COLO829 (cell line): ENCODE data around the gene EIF2S2.

ENCODE experiments used
- DNase-seq: peaks from one replicate; pipeline ENCODE4 v3.0.0; 2012; ENCODE audit warnings: low spot score

Gene EIF2S2

DNA sequence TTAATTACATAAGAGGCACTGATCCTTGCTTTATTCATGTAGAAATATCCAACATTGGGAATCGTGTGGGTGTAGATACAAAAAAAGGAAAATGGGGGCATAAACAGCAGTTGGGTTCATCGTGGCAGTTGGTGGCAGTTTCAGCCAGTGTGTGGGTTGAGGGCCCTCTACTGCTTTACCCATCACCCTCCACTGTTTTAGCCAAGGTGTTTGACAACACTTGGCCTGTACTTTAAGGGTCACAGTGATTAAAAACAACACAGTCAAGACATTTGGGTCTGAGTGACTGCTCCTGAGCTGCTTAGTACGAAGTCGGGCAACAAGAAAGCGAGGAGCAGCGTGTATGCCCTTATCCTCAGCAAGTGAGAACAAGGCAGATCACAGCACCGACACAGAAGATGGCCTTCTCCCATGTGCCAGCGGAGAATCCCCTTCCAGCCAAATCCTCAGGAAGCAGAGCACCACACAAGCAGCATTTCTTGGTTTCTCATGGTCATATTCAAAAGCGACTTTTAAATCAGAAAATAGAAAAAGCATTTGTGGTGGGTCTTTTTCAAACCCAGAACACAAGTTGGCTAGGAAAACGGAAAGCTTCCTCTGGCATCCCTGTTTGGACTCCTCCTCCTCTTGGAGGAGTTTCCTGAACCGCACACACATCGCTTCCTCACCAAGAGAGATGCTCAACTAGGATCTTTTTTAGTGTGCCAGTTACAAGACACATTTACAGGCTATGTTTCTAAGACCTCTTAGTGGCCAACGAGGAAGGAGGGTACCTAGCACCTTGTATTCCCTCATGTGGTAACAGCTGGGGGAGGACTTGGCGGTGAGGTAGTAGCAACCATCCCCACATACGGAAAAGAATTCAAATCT, 23.5 kb downstream of the EIF2S2 start:
- no peak for DNase-seq

DNA sequence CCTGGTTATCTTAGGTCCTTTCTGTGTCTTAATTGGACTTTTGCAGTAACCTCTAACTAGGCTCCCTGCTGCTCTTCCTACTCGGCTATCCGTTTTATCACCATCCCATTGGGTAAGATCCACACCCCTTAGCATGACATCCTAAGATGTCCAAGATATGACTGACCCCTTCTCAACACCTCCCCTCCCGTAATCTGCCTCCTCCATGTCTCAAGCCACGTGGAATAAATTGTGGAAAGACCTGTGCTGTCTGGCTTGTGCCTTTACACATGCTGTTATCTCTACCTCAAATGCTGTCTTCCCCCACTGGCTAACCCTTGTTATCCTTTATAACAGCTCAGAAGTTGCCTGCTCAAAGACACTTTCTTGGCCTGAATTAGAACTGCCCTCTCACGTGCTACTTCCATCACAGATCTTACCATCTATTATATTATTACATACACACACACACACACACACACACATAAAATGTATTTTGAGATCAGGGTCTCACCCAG, 26.5 kb downstream of the EIF2S2 start:
- no peak for DNase-seq

DNA sequence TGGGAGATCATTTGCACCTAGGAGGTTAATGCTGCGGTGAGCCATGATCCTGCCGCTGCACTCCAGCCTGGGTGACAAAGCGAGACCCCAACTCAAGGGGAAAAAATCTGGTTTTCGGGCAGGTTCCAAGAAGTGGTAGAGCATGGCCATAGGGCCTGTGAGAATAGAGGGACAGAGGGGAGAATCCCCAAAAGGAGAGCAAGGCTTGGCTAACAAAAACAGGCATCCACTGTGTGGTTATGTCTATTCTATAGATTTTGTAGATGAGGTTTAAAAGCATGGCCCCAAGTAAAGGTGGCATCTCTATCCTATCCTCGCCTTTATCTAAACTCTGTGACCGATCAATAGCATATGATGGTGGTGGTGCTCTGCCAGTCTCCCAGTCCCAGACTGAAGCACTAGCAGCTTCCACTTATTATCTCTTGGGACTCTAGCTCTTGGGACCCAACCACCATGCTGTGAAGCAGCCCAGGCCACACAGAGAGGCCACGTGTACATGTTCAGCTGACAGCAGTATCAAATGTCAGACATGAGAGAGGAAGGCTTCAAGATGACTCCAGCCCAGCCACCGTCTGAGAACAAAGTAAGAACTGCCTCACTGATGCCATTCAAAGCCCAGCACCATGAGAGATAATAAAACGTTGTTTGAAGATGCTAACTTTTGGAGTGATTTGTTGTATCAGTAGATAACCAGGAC, 27.7 kb downstream of the EIF2S2 start:
- DNase-seq = no peak

DNA sequence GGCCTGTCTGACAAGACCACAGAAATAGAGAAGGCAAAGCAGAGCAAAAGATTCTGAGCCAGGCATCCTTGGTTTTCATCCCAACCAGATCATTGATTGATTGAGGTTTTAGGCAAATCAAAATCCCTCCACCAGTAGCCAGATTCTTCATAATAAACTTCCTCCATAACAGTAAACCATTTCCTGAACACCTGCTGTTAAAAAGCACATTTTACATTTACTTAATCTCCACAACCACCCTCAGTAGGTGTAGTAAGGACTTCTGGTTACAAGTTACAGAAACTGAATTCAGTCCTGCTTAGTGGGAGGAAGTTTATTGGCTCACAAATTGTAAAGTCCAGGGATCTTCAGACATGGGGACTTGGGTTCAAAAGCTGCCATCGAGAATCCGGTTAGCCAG, 28.3 kb downstream of the EIF2S2 start:
- no peak for DNase-seq

DNA sequence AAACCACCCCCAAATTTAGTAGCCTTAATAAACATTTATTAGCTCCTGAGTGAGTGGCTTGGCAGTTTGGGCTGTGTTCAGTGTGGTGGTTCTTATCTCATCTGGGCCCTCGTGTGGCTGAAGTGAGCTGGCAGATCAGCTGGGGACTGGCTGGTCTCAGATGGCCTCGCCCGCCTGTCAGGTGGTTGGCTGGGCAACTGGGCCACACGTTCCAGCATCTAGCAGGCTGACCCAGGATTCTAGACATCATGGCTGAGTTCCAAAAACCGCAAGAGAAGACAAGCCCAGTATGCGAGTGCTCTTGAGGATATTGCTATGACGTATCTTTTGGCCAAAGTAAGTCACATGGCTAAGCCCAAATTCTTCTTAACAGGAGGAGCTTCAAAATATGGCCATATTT, 28.9 kb downstream of the EIF2S2 start:
- DNase-seq = peak; percentile 51

DNA sequence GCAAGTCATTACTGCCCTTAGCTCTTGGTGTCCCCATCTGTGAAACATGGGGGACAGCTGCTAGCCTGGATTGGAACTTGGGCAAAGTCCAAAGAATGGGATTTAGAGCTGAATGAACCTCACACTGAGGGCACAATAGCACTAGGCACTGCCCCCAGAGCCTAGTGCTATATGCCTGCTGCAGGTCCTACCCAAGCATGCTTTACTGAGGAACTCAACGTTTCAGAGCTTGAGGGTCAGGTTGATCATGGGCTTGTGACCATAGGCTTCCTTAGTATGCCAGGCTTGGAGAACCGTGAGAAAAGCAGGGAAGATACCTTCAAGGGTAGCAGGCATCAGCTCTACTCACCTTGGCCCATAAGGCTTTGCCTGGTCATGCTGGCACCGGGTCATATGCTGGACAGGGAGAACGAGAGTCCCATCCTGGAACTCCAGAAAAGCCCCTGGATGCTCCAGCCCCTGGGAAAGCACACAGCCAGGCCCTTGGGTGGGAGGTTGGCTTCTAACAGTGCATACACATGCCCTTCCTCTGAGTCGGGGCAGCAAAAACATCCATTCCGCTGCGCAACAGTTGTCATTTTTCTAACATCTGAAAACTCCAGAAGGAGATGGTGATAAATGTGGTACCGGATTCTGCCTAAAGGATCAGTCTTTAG, 29.7 kb downstream of the EIF2S2 start:
- no peak for DNase-seq

DNA sequence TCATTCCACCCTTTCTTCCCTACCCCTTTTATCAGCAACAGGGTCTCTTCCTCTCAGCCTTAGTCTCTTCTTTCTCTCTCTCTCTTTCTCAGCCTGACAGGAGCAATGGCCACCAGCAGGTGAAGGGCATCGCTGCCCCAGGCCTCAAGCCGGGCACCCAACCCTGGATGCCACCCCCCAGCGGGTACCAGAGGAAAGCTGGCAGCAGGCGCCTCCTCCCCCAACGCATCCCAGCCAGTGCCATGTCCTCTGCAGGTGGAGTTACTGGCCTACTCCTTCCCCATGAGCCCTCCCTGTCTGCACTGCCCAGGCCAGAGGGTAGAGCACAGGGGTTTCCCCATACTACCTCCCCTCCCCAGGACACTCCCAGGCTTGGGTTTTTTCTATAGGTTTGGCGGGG, 32.2 kb downstream of the EIF2S2 start:
- no peak for DNase-seq

DNA sequence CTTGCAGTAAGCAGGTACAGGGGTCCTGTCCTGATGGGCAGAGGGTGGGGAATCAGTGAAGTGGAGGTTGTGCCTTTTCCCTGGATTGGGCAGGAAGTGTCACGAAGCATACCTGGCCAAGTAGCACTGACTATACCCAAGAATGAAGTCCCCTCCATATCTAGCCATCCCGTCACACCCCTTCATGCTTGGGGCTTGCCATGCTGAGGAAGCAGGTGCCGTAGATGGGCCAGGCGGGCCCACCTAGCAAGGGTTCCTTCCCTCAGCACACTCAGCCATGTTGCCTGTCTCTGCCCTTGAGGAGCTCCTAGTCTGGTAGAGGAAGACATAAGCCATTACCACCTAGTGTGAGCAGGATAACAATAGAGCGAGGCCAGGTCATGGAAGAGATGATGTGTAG, 33.5 kb downstream of the EIF2S2 start:
- DNase-seq = no peak

DNA sequence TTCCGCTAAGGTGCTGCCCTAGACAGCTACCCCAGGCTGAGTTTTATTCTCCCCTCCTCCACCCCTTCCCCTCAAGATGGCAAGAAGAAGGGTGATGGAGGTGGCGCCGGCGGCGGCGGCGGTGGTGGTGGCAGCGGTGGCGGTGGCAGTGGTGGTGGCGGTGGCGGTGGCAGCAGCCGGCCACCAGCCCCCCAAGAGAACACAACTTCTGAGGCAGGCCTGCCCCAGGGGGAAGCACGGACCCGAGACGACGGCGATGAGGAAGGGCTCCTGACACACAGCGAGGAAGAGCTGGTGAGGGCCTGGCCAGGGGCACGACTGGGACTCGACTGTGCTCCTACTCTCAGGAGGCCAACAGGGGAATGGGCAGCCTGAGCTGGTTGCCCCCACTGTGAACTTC, 35.1 kb downstream of the EIF2S2 start:
- DNase-seq = no peak

DNA sequence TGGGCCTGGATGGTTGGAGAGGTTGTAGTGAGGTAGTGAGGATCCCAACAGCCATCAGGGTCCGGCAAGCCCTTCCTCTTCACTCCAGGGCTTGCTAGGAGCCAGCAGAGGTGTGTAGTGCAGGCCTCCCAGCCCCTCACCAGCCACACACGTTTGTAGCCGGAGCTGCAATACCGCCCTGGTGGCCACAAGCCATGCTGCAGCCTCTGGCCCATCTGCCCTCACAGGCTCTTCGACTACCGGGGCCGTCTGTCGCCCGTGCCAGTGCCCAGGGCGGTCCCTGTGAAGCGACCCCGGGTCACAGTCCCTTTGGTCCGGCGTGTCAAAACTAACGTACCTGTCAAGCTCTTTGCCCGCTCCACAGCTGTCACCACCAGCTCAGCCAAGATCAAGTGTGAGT, 36.4 kb downstream of the EIF2S2 start:
- no peak for DNase-seq

DNA sequence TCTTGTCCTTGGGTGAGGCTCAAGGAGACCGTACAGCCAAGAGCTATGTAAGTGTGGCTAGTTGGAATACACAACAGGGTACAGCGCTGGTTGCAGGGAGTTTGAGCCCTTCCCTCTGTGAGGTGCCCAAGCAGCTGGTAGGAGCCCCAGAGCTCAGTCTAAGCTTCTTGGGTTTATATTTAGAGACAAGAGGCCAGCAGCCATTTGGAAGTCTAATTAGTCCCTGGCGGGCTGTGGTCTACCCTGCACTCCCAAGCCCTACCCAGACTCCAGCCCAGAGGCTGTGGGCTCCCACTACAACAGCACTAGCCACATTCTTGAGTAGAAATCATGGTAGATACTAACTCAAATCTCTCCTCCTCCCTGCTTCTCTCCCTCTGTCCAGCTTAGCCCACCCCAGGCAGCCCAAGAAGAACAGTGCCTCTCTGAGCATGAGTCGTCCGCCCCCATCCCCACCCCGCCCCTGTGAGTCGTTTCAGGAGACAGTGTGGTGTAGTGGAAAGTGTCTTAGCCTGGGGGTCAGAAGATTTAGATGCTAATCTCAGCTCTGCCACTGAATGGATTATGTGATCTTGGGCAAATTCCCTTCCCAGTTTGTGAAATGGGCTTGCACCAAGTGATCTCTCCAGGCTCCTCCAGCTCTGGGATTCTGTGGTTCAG, 37.8 kb downstream of the EIF2S2 start:
- DNase-seq = peak; percentile 58

DNA sequence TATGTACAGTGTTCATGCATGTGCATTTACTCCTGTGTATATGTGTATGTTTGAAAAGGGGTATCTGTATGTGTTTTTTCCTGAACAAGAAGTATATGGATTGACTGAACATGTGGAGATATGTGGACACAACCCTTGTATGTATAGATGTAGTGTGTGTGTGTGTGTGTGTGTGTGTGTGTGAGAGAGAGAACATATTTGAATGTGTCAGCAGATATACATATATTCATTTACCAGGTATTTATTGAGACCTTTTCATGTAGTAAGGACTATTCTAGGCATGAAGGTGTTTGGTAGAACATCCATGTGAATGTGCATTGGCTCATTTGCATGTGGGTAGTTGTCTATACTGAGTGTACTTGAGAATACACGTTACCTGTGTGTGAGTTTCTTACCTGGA, 39.3 kb downstream of the EIF2S2 start:
- no peak for DNase-seq

DNA sequence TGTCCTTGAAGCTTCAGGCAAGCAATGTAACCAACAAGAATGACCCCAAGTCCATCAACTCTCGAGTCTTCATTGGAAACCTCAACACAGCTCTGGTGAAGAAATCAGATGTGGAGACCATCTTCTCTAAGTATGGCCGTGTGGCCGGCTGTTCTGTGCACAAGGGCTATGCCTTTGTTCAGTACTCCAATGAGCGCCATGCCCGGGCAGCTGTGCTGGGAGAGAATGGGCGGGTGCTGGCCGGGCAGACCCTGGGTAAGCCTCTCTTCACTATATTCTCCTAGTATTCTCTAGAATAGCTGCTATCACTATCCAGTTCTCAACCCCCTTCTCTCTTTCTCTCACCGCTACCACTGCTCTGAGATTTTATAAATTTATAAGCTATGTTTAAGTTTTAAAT, 40.0 kb downstream of the EIF2S2 start:
- DNase-seq = no peak

DNA sequence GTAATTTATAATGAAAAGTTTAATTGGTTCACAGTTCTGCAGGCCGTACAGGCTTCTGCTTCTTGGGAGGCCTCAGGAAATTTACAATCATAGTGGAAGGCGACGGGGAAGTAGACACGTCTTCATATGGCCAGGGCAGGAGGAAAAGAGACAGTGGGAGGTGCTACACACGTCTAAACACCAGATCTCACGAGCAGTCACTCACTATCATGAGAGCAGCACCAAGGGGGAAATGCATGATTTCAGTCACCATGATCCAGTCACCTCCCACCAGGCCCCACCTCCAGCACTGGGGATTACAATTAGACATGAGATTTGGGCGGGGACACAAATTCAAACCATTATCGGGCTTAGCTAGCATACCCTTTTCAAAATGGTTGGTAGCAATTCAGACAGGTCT, 41.2 kb downstream of the EIF2S2 start:
- no peak for DNase-seq

DNA sequence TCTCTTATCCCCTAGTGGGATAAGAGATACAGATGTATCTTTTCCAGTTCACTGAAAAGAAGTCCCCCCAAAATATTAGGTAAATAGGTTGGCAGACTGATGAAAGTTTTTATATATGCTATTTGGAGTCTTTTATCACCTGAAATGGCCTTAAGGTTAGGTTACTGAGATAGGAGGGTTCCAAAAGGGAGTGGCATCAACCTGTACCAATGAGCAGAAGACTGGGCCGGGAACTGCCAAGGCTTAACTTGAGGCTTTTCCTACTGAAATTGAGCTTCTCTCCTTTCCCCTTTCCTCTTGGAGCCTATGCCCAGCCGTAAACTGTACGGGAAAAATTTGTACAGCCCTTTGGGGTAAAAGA, 42.0 kb downstream of the EIF2S2 start:
- DNase-seq = no peak

DNA sequence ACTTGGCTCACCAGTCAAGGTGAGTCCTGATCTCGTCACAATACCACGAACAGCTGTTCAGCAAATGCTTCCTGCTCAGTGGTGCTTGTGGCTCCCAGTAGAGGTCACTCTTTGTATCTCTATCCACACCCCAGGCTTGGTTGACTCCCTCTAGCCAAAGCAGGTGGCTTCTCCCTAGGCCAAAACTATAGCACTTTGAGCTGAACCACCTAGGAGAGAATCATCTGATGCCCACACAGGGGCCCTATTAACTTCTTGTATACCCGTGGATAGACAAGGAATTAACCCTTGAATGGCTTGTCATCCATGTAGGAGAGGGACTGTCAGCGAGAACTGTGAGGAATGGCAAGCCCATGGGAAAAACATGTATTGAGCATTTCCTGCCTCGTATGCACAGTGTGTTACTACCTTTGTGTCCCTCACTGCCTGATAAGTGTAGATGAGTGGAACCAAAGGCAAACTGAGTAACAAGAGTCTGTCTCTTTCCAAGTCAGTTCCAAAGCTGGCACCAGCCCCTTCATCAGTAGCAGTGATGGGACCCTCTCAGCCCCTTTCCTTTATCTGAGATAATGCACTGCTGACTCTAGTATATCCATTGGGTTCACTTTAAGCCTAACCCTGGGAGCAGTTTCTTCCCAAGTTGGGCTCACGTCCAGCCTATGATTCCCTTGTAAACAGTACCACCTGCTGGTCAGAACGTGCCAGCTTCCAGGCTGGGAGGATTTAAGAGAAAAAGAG, 42.5 kb downstream of the EIF2S2 start:
- DNase-seq = peak; percentile 80

DNA sequence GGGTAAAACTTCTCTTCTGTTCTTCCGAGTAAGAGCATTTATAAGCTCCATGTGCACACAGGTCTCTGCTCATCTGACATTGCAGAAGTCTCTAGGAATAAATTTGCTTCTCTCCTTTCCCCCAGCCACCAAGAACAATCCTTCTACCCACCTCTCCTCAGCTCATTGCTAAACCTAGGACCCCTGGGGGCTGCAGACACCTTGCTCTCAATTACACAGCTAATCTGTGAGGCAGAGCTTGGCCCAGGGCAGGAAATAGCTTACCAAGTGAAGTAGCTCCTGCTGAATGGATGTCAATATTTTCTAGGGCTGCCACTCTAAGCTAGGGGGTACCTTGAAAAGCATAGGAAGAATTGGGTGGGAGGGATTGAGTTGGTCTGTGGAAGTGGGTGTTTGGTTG, 44.0 kb downstream of the EIF2S2 start:
- no peak for DNase-seq

DNA sequence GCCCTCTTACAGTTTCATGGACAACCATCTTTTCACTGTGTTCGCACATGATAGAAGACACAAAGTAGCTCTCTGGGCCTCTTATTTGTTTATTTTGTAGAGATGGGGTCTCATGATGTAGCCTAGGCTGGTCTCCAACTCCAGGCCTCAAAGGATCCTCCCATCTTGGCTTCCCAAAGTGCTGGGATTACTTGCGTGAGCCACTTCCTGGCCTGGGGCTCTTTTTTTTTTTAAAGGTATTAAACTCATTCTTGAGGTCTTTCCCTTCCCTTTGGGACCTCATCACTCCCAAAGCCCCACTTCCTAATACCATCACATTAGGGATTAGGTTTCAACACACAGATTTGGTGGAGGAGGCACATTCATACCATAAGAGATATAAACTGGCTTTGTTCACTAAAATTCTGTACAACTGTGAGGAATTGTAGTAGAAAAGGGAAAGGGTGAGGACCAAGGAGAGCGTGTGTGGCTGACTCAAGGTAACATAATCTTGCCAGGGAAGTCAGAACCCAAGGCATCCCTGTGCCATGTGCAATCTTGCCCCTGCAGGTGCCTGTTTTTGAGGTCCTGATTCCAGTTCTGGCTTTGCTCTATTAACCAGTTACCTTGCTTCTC, 45.5 kb downstream of the EIF2S2 start:
- DNase-seq = peak; percentile 61

DNA sequence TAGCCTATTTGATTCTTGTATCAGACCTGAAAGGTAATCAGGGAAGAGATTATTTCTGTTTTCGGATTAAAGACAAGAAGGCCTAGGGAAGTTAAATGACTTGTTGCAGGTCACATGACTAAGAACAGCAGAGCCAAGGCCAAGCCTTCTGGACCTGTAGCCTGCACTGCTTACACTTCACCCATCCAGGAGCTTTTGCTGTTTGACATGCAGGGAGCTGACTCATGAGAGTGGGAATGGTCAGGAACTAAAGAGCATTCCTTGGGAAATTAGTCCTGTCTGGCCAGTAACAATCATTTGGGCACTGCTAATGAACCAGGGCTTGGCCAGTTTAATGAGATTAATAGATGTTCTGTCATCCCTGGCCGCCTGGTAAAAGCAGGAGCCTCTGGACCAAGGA, 46.8 kb downstream of the EIF2S2 start:
- no peak for DNase-seq

DNA sequence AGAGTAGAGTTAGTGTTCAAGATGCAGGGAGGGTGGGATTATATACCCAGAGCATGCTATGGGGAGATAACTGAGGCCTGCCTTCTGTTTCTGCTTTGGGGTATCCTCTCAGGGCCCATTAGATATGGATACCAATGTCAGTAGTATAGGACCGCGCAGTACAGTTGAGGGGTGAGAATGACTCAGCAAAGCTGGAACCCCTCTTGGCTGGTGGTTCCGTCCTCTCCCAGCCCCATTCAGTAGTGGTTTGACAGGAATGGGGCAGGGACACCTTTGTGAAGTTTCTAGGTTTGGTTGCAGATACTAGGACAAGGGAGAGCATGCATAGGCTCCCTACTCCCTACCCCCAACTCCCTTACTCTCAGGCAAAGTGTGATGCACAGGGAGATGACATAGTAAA, 47.8 kb downstream of the EIF2S2 start:
- DNase-seq = no peak
